Breast epithelium (tissue), 3 donors: ENCODE results near the gene ACVRL1.

Experiments used
- POLR2A ChIP-seq: fragments of 450-650 bp; IDR thresholded peaks from one replicate; pipeline ENCODE4 v1.6.1; 2016; ENCODE audit warnings: antibody characterized with exemption, mild to moderate bottlenecking, moderate library complexity
- POLR2AphosphoS5 ChIP-seq, 3 donors: sonication (generic); formaldehyde crosslinking; IDR thresholded peaks; one replicate each; pipeline ENCODE4 v1.6.1; 2017; ENCODE audit warnings: antibody characterized with exemption in 3 of 3
- TF ChIP-seq, protein P1 (sequence below), 3 donors: fragments of 450-650 bp; IDR thresholded peaks; one replicate each; pipeline ENCODE4 v1.5.1; 2016 to 2017; ENCODE audit warnings: antibody characterized with exemption in 3 of 3, mild to moderate bottlenecking in 3 of 3, moderate library complexity in 3 of 3

DNA sequence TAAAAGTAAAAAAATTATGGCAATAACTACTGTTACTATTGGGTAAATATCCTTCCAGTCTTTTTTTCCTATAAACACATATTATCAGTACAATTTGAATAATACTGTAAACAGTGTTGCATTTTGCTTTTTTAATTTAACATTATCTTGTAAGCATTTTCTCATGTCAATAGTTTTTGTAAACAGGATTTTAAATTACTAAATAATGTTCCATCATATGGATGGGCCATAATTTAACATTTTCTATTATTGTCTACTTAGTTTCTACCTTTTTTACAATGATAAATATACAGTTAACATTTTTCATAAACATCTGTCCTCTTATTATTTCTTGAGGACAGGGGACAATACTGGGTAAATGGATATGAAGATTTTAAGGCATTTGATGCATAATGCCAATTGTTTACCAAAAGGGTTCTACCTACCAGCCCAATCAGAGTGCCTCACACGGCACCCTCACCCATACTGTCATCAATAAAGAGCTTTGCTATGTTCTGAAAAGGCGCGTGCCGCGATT, 43.4 kb downstream of the ACVRL1 start:
- TF ChIP-seq, protein P1, sequence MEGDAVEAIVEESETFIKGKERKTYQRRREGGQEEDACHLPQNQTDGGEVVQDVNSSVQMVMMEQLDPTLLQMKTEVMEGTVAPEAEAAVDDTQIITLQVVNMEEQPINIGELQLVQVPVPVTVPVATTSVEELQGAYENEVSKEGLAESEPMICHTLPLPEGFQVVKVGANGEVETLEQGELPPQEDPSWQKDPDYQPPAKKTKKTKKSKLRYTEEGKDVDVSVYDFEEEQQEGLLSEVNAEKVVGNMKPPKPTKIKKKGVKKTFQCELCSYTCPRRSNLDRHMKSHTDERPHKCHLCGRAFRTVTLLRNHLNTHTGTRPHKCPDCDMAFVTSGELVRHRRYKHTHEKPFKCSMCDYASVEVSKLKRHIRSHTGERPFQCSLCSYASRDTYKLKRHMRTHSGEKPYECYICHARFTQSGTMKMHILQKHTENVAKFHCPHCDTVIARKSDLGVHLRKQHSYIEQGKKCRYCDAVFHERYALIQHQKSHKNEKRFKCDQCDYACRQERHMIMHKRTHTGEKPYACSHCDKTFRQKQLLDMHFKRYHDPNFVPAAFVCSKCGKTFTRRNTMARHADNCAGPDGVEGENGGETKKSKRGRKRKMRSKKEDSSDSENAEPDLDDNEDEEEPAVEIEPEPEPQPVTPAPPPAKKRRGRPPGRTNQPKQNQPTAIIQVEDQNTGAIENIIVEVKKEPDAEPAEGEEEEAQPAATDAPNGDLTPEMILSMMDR (IDR thresholded peaks at IDR 0.05), result no peak
- TF ChIP-seq POLR2A (no peak), POLR2AphosphoS5 (IDR thresholded peaks at IDR 0.05) (no peak)
